ENCODE results near the gene KRT8. TPM values are rescaled to one million over a fixed set of nuclear protein-coding genes. Genes with fewer than 3 reads are reported as not detected.

The KRT8 gene
- total and polyA plus RNA-seq, 8 donors = 317 to 789 (median 586) TPM

Other genes with a start within 250 kb of the KRT8 start
- under 1 TPM in 2 of 6 donors, not detected in 4; 0.17 to 0.41 TPM for gene KRT1, start 224.7 kb downstream of the KRT8 start, total RNA-seq
- gene KRT1, start 224.7 kb downstream of the KRT8 start, polyA plus RNA-seq = not detected
- gene KRT77, start 201.6 kb downstream of the KRT8 start, total RNA-seq = not detected
- gene KRT77, start 201.6 kb downstream of the KRT8 start, polyA plus RNA-seq = under 1 TPM in 1 of 2 donors, not detected in 1; 0.07 TPM
- not detected for gene KRT76, start 127.7 kb downstream of the KRT8 start, total RNA-seq
- gene KRT76, start 127.7 kb downstream of the KRT8 start, polyA plus RNA-seq = not detected
- gene KRT3, start 109.0 kb downstream of the KRT8 start, total RNA-seq = not detected
- not detected for gene KRT3, start 109.0 kb downstream of the KRT8 start, polyA plus RNA-seq
- gene KRT4, start 91.0 kb downstream of the KRT8 start, total RNA-seq = under 1 TPM in 5 of 6 donors, not detected in 1; 0.09 to 0.28 (median 0.20) TPM
- 1 to 10 TPM; 1.3 to 1.9 TPM for gene KRT4, start 91.0 kb downstream of the KRT8 start, polyA plus RNA-seq
- gene KRT79, start 70.8 kb downstream of the KRT8 start, total RNA-seq = under 1 TPM in 1 of 6 donors, not detected in 5; 0.09 TPM
- gene KRT79, start 70.8 kb downstream of the KRT8 start, polyA plus RNA-seq = not detected
- gene KRT78, start 56.1 kb downstream of the KRT8 start, total RNA-seq = under 1 TPM in 2 of 6 donors, not detected in 4; 0.35 to 0.56 TPM
- 1 to 10 TPM in 1 of 2 donors, under 1 TPM in 1; 0.27 to 1.1 TPM for gene KRT78, start 56.1 kb downstream of the KRT8 start, polyA plus RNA-seq
- gene KRT18, start 44.0 kb upstream of the KRT8 start, total RNA-seq = 100 to 1,000 TPM; 309 to 595 (median 384) TPM
- gene KRT18, start 44.0 kb upstream of the KRT8 start, polyA plus RNA-seq = 100 to 1,000 TPM; 526 to 610 TPM
- 100 to 1,000 TPM; 343 to 522 (median 446) TPM for gene EIF4B, start 101.4 kb upstream of the KRT8 start, total RNA-seq
- gene EIF4B, start 101.4 kb upstream of the KRT8 start, polyA plus RNA-seq = 10 to 100 TPM; 72.8 to 88.6 TPM
- 10 to 100 TPM; 22.7 to 52.6 (median 28.2) TPM for gene TNS2, start 145.0 kb upstream of the KRT8 start, total RNA-seq
- gene TNS2, start 145.0 kb upstream of the KRT8 start, polyA plus RNA-seq = 100 to 1,000 TPM; 135 to 183 TPM
- 10 to 100 TPM; 37.1 to 47.2 (median 40.1) TPM for gene SPRYD3, start 174.3 kb upstream of the KRT8 start, total RNA-seq
- 10 to 100 TPM; 25.7 to 36.1 TPM for gene SPRYD3, start 174.3 kb upstream of the KRT8 start, polyA plus RNA-seq
- gene IGFBP6, start 192.6 kb upstream of the KRT8 start, total RNA-seq = 10 to 100 TPM in 3 of 6 donors, 1 to 10 TPM in 3; 2.2 to 21.8 (median 9.2) TPM
- 10 to 100 TPM; 24.5 to 32.8 TPM for gene IGFBP6, start 192.6 kb upstream of the KRT8 start, polyA plus RNA-seq
- under 1 TPM in 2 of 6 donors, not detected in 4; 0.09 to 0.18 TPM for gene SOAT2, start 198.4 kb upstream of the KRT8 start, total RNA-seq
- under 1 TPM; 0.15 to 0.54 TPM for gene SOAT2, start 198.4 kb upstream of the KRT8 start, polyA plus RNA-seq

All from pancreas (tissue), 8 donors.